Stomach (tissue), 9 donors: ENCODE measurements around the gene APCDD1L. TPM values are rescaled to one million over a fixed set of nuclear protein-coding genes. Genes with fewer than 3 reads are reported as not detected.

ENCODE experiments used
- DNase-seq, 2 donors: peaks; one replicate each; pipeline versions ENCODE4 v3.0.0 to v3.0.0-alpha.2; 2013 to 2019
- H3K27ac ChIP-seq, 5 donors: fragments of 200-600 bp in 4 of 5; sonication (generic) in 4 of 5; one replicate each; pipeline ENCODE4 v1.5.1; 2013 to 2019; ENCODE audit warnings: mild to moderate bottlenecking in 1 of 5, moderate library complexity in 1 of 5
- H3K27me3 ChIP-seq, 3 donors: fragments of 200-600 bp; sonication (generic); one replicate each; pipeline ENCODE4 v1.5.1; 2017 to 2019; ENCODE audit warnings: mixed run types in 1 of 3
- H3K36me3 ChIP-seq, 4 donors: fragments of 200-600 bp; sonication (generic); 1 replicate in 3 of 4; 2 replicates in 1 of 4; pipeline ENCODE4 v1.5.1; 2016 to 2019
- H3K4me1 ChIP-seq, 4 donors: fragments of 200-600 bp; sonication (generic); one replicate each; pipeline ENCODE4 v1.5.1; 2016 to 2019
- H3K4me3 ChIP-seq, 4 donors: fragments of 200-600 bp; sonication (generic) in 3 of 4; one replicate each; pipeline ENCODE4 v1.5.1; 2016 to 2019; ENCODE audit warnings: mild to moderate bottlenecking in 1 of 4
- H3K9me3 ChIP-seq, 4 donors: fragments of 200-600 bp; sonication (generic); one replicate each; pipeline ENCODE4 v1.5.1; 2016 to 2019
- CTCF ChIP-seq, 7 experiments: fragments of 450-650 bp in 4 of 7; fragments of 200-600 bp in 3 of 7; sonication (generic) in 3 of 7; IDR thresholded peaks; one replicate each; pipeline ENCODE4 v1.5.1; 2016 to 2019; ENCODE audit warnings: antibody characterized with exemption in 7 of 7, control low read depth in 2 of 7, mild to moderate bottlenecking in 1 of 7
- EP300 ChIP-seq: sonication (generic); formaldehyde crosslinking; IDR thresholded peaks from one replicate; pipeline ENCODE4 v1.6.1; 2017; ENCODE audit warnings: antibody characterized with exemption
- POLR2A ChIP-seq, 4 donors: fragments of 450-650 bp; IDR thresholded peaks; one replicate each; pipeline ENCODE4 v1.6.1; 2016; ENCODE audit warnings: antibody characterized with exemption in 4 of 4, control low read depth in 2 of 4, mild to moderate bottlenecking in 1 of 4, moderate library complexity in 1 of 4
- POLR2AphosphoS5 ChIP-seq, 3 donors: sonication (generic); formaldehyde crosslinking; IDR thresholded peaks; one replicate each; pipeline ENCODE4 v1.6.1; 2016; ENCODE audit warnings: antibody characterized with exemption in 3 of 3
- WGBS, 5 donors: extraction: QIAGEN DNeasy Blood & Tissue Kit in 3 of 5; methylation state at CpG; one replicate each; pipeline versions ENCODE4 v1.1.5 to v1.1.7; 2013 to 2018; 5-methylcytosine and 5-hydroxymethylcytosine counted together
- intact Hi-C: fragments of 100-400 bp; cut with DNase I; formaldehyde crosslinking; loops from one replicate; pipeline ENCODE4 v1.15.1; 2023; ENCODE audit warnings: low total_unique reads
- polyA plus RNA-seq, 3 donors: library from polyadenylated mRNA; stranded (reverse); fragments of 200-250 nt; gene quantifications; one replicate each; pipeline ENCODE4 v1.2.3, GENCODE V29; 2013
- total RNA-seq, 5 donors: library from RNA; depleted of rRNA; stranded (reverse); fragments of >200 nt; gene quantifications; one replicate each; pipeline versions ENCODE4 v1.1.0 to v1.2.3, GENCODE V29; 2014 to 2016
- donor health status: healthy with polysubstance abuse.
- donor health status: Bipolar disorder and iron deficiency.
- donor health status: healthy.

APCDD1L gene
- total and polyA plus RNA-seq, 8 donors = 0.12 to 2.0 (median 0.85) TPM; not detected in 4

DNA sequence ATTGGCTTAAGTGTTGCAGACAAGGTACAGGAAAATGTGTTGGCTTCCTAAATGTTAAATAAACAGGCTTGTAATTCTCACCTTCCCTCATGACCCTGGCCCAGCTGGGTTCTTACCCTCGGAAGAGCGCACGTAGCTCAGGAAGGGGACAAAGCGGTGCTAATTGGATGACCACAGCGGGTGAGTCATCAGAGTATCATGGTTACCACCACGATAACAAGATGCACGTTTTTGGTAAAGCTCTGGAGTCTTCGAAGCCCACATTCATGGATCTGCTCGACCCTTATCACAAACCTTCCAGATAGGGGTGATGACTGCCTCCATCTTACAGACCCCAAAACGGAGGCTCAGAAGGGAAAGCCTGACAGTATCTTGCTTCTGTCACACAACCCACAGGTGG lies 32.8 kb downstream of the APCDD1L start:
- peaks cover 0 to 31% (median 28%) of the 10 kb centered on the region in 4 donors for H3K9me3 ChIP-seq
- no peak for DNase-seq
- intact Hi-C loops = no loop called here
- 54 to 64% (median 59%) methylated on average over 10 of the region's 10 CpGs for WGBS, 5 donors
- no peak overlapping the region for H3K27ac ChIP-seq
- H3K4me3 ChIP-seq = no peak overlapping the region
- H3K36me3 ChIP-seq = no peaks in the 10 kb centered on the region
- peaks cover 0 to 5% (median 1%) of the 10 kb centered on the region in 4 donors for H3K4me1 ChIP-seq
- no peak for TF ChIP-seq CTCF (IDR thresholded peaks at IDR 0.05)
- no peak for TF ChIP-seq POLR2AphosphoS5 (IDR thresholded peaks at IDR 0.05)
- TF ChIP-seq EP300 = no peak
- no peak for TF ChIP-seq POLR2A (IDR thresholded peaks at IDR 0.05)
- H3K27me3 ChIP-seq = peaks cover 0 to 15% (median 0%) of the 10 kb centered on the region in 3 donors

DNA sequence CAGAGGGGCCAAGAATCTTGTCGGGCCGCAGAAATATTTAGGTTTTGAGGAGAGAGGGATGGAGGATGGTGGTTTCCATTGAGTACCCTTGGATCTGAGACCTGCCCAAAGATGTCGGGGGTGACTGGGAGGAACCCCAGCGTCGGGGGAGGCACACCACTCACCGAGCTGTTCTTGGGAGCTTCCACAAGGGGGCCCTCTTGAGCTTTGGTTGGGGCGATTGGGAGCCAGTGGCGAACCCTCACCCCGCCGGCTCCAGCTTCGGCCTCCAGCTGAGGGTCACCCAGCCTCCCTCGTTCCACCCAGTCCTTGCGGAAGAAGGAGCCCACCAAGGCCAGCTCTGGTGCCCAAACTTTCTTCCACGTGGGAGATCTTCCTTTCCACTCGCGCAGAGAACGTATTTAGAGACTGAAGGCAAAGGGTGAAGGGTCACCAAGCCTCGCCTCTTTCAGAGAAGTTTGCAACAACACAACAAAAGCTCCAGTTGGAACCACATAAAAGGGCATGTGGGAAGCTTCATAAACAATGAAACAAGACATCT lies 33.6 kb downstream of the APCDD1L start:
- Histone ChIP-seq H3K27me3 (peaks cover 0 to 15% (median 0%) of the 10 kb centered on the region in 3 donors), H3K27ac (no peak overlapping the region), H3K4me3 (no peak overlapping the region), H3K4me1 (peaks cover 0 to 5% (median 1%) of the 10 kb centered on the region in 4 donors), H3K36me3 (no peaks in the 10 kb centered on the region), H3K9me3 (peaks cover 0 to 31% (median 24%) of the 10 kb centered on the region in 4 donors)
- DNase-seq = peak; percentile 42 to 49
- TF ChIP-seq CTCF (IDR thresholded peaks at IDR 0.05) (peak in 5 of 7 experiments; percentile 19 to 59 (median 47)), EP300 (no peak), POLR2A (IDR thresholded peaks at IDR 0.05) (no peak), POLR2AphosphoS5 (IDR thresholded peaks at IDR 0.05) (no peak)
- intact Hi-C loops = no loop called here
- 15 to 28% (median 27%) methylated on average over 13 to 18 of the region's 18 CpGs for WGBS, 5 donors

- Histone ChIP-seq H3K27ac (no peak overlapping the region), H3K4me1 (peaks cover 0 to 5% (median 1%) of the 10 kb centered on the region in 4 donors), H3K4me3 (no peak overlapping the region), H3K27me3 (peaks cover 0 to 15% (median 0%) of the 10 kb centered on the region in 3 donors), H3K36me3 (no peaks in the 10 kb centered on the region), H3K9me3 (peaks cover 0 to 23% (median 17%) of the 10 kb centered on the region in 4 donors)
- peak in 1 of 2 donors; percentile 28 for DNase-seq
- TF ChIP-seq POLR2AphosphoS5 (IDR thresholded peaks at IDR 0.05) (no peak), CTCF (IDR thresholded peaks at IDR 0.05) (no peak), POLR2A (IDR thresholded peaks at IDR 0.05) (no peak), EP300 (no peak)
- 67 to 76% (median 72%) methylated on average over 16 of the region's 16 CpGs for WGBS, 5 donors
- intact Hi-C loops = no loop called here
Measured at GRCh38 chr20:58480551-58481336, 34.5 kb downstream of the APCDD1L start.

- intact Hi-C loops = no loop called here
- WGBS, 5 donors = 68 to 81% (median 78%) methylated on average over 8 to 9 of the region's 9 CpGs
Measured at GRCh38 chr20:58479726-58480440, 35.3 kb downstream of the APCDD1L start.

More at GRCh38 chr20:58479726-58480440, 35.3 kb downstream of the APCDD1L start:
- no peak overlapping the region for H3K27ac ChIP-seq
- no peak overlapping the region for H3K4me3 ChIP-seq
- H3K9me3 ChIP-seq = peaks cover 0 to 17% (median 11%) of the 10 kb centered on the region in 4 donors
- H3K4me1 ChIP-seq = peaks cover 0 to 5% (median 1%) of the 10 kb centered on the region in 4 donors
- H3K27me3 ChIP-seq = peaks cover 0 to 15% (median 0%) of the 10 kb centered on the region in 3 donors
- no peak for DNase-seq
- no peaks in the 10 kb centered on the region for H3K36me3 ChIP-seq
- no peak for TF ChIP-seq EP300
- no peak for TF ChIP-seq CTCF (IDR thresholded peaks at IDR 0.05)
- TF ChIP-seq POLR2AphosphoS5 (IDR thresholded peaks at IDR 0.05) = no peak
- no peak for TF ChIP-seq POLR2A (IDR thresholded peaks at IDR 0.05)
